GM10248 (cell line): ENCODE data around the gene CYP2C19.
"Not testable (repeated sequence)": the region's sequence is repeated elsewhere in the genome, so short reads cannot be mapped to it uniquely, and the experiment has no call there.

Experiments used
- CTCF ChIA-PET: fragments of 300-600 bp; sonication (Branson Sonifier 250); formaldehyde crosslinking; extraction: SDS; loops from one replicate; lab custom pipeline; 2021; ENCODE audit warnings: antibody characterized with exemption; lab: Yijun Ruan, JAX
- POLR2A ChIA-PET: fragments of 350-650 bp; sonication (Branson Sonifier 250); formaldehyde crosslinking; extraction: SDS; loops from one replicate; lab custom pipeline; 2020; ENCODE audit warnings: antibody characterized with exemption; lab: Yijun Ruan, JAX
- DNase-seq: peaks from one replicate; pipeline ENCODE4 v3.0.0; 2012; ENCODE audit errors: extremely low spot score
- TF ChIP-seq, protein P1 (sequence below): IDR thresholded peaks from 2 replicates; pipeline ENCODE4 v1.5.1; 2012; ENCODE audit warnings: mild to moderate bottlenecking, low read depth; ENCODE audit errors: extremely low read depth, missing control alignments, control extremely low read depth

Gene CYP2C19

DNA sequence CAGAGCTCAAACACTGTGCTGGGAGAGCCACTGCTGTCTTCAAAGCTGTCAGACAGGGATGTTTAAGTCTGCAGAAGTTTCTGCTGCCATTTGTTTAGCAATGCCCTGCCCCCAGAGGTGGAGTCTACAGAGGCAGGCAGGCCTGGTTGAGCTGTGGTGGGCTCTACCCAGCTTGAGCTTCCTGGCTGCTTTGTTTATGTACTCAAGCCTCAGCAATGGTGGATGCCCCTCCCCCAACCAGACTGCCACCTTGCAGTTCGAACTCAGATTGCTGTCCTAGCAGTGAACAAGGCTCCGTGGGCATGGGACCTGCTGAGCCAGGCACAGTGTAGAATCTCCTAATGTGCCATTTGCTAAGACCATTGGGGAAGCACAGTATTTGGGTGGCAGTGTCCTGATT, 4.6 kb upstream of the CYP2C19 start:
- POLR2A ChIA-PET: no interaction called here
- CTCF ChIA-PET: interaction anchor here (1.0 kb wide), 1 partner anchor 16 kb away, joined by 3 read pairs; no protein-coding TSS in a partner anchor
- TF ChIP-seq, protein P1, sequence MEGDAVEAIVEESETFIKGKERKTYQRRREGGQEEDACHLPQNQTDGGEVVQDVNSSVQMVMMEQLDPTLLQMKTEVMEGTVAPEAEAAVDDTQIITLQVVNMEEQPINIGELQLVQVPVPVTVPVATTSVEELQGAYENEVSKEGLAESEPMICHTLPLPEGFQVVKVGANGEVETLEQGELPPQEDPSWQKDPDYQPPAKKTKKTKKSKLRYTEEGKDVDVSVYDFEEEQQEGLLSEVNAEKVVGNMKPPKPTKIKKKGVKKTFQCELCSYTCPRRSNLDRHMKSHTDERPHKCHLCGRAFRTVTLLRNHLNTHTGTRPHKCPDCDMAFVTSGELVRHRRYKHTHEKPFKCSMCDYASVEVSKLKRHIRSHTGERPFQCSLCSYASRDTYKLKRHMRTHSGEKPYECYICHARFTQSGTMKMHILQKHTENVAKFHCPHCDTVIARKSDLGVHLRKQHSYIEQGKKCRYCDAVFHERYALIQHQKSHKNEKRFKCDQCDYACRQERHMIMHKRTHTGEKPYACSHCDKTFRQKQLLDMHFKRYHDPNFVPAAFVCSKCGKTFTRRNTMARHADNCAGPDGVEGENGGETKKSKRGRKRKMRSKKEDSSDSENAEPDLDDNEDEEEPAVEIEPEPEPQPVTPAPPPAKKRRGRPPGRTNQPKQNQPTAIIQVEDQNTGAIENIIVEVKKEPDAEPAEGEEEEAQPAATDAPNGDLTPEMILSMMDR: no peak
- no peak for DNase-seq

DNA sequence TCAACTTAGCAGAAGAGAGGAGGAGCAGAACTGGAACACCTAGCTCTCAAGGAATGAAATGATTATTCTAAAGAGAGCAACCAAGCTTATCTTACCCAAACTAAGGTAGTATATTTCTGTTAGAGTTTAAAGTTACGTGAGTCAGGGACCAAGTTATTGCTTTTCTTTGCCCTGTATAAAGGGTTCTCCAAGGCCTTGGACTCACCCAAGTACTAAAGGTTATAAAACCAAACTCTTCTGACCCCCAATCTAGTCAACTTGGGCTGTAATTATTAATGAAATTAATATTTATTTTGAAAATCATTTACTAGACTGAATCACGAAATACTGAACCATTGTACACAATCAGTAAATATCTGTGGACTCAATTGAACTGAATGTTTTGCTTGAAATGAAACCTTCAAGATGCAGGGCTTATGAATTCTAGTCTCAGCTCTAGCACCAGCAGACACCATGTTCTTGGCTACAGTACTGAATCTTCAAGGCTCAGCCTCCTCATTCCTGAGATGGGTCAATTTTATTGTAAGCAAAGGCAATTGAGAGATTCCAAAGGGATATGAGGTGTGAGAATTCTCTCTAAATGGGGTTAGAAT, 1.8 kb upstream of the CYP2C19 start:
- TF ChIP-seq, protein P1: no peak
- no peak for DNase-seq
- POLR2A ChIA-PET: no interaction called here
- CTCF ChIA-PET: interaction anchor here (1.4 kb wide), 1 partner anchor 13 kb away, joined by 3 read pairs; no protein-coding TSS in a partner anchor

DNA sequence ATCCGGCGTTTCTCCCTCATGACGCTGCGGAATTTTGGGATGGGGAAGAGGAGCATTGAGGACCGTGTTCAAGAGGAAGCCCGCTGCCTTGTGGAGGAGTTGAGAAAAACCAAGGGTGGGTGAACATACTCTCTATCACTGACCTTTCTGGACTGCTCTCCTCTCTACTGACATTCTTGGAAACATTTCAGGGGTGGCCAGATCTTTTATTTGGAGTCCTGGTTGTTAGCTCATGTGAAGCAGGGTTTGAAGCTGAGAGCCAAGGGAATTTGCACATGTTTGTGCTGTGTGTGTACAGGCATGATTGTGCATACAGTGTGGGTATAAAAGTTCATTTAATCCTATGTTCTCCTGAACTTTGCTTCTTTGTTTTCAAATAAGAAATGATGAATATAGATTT, 12.9 kb downstream of the CYP2C19 start:
- CTCF ChIA-PET, POLR2A ChIA-PET, DNase-seq: not testable (repeated sequence)

DNA sequence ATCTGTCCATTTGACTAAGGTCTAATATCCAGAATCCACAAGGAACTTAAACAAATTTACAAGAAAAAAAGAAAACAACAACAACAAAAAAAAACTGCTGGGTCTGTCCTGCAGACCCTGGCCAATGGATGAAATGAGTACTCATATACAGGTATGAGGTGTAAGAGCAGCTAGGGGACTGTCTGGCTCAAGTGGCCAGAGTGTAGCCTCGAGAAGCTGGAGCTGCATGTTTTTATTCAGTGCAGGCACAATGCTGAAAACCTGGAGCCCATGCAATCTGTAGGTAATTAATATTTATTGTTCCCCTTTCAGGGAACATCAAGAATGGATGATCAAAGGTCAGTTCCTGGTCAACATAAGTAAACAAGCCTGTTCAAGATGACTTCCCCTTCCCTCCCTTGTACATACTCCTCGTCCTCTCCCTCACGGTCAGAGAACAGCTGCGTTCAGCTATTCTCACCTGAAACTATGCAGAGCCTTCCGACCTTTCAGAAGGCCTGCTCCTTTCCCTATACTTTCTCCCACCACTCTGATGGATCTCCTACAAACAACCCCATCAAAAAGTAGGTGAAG, 15.5 kb downstream of the CYP2C19 start:
- CTCF ChIA-PET: interaction anchor here (1.5 kb wide), 1 partner anchor 15 kb away, joined by 4 read pairs; the partner anchor contains the start of gene CYP2C19
- POLR2A ChIA-PET: no interaction called here
- DNase-seq: no peak
- TF ChIP-seq, protein P1: no peak

DNA sequence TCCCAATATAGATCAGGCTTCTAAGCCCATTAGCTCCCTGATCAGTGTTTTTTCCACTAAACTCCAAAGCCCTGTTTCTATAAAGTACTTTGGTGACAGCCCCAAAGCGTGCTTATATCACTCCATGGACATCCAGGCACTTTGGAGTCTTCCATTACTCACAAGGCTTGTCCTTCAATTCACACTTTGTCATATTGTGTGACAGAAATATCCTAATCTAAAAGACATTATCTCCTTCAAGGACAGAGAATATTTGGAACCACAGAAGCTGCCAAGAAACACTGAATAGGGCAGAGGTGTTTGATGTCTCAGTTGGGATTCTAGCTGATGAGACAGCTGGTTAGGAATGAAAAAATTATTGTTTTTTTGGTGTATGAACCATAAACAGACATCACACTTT, 18.4 kb downstream of the CYP2C19 start:
- TF ChIP-seq, protein P1: no peak
- no peak for DNase-seq
- ChIA-PET POLR2A (no interaction called here), CTCF (no interaction called here)

DNA sequence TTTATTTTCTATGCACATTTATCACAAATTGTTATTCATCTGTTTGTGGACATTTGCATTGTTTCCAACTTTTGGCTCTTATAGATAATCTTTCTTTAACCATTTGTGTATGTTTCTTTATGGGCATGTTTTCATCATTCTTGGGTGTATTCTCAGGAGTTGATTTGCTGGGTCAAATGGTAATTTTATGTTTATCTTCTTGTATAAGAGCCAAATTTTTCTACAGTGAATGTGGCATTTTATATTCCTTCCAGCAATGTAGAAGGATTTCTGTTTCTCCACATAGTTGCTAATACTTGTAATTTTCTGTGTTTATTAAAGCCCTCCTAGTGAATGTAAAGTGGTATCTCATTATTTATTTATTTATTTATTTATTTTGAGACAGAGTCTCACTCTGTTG, 21.8 kb downstream of the CYP2C19 start:
- POLR2A ChIA-PET: no interaction called here
- TF ChIP-seq, protein P1: no peak
- CTCF ChIA-PET: no interaction called here
- no peak for DNase-seq

DNA sequence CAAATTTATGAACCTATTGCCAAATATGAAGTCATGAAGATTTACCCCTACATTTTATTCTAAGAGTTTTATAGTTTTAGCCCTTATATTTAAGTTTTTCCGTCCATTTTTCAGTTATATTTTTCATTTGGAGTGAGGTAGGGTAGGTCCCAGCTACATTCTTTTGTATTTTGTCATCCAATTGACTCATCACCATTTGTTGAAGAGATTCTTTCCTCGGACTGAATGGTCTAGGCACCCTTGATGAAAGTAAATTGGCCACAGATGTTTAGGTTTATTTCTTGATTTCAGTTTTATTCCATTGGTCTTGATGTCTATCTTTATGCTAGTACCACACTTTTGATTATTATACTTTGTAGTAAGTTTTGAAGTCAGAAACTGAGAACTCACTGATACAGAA, 22.7 kb downstream of the CYP2C19 start:
- TF ChIP-seq, protein P1: no peak
- ChIA-PET CTCF (interaction anchor here (0.7 kb wide), 1 partner anchor 96 kb away, joined by 3 read pairs; no protein-coding TSS in a partner anchor), POLR2A (no interaction called here)
- DNase-seq: no peak

DNA sequence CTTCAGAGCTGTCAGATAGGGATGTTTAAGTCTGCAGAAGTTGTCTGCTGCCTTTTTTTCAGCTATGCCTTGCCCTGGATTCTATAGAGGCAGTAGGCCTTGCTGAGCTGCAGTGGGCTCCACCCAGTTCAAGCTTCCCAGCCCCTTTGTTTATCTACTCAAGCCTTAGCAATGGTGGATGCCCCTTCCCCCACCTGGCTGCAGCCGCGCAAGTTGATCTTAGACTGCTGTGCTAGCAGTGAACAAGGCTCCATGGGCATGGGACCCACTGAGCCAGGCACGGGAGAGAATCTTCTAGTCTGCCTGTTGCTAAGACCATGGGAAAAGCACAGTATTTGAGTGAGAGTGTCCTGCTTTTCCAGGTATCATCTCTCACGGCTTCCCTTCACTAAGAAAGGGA, 38.1 kb downstream of the CYP2C19 start:
- POLR2A ChIA-PET, CTCF ChIA-PET, DNase-seq: not testable (repeated sequence)
